DMS153 (cell line): ENCODE measurements around the gene LPCAT3.
A peak's percentile ranks its signal among the peaks of the same experiment; 100 is the strongest.

ENCODE experiments used
- DNase-seq: peaks from one replicate; lab custom pipeline; 2025; lab: John Stamatoyannopoulos, UW

The LPCAT3 gene

DNA sequence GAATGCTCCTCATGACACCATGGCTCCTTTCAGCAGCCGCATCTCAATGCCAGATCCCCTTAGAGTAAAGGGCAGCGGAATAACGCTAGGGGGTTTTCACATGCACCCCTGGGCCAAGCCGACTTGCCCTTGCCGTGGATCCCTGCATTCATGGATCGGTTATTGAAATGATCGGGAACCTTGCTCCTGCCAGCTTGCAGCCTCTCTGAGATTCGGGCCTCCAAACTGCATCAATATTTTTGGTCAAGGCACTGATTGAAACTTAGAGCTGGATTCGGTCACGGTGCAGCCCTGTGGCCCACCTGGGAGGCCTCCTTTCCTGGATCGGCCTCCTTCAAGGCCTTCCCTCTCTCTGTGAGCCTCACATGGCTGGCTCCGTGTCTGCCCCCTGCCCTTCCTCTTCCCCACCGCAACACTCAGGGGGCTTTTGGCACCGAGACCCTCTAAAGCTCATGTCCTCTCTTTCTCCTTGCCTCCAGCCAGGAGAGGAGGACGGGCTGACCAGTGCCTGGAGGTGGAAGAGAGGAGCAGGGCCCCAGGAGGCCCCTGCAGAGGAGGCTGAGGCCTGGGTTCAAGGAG, 65.3 kb downstream of the LPCAT3 start:
- no peak for DNase-seq

DNA sequence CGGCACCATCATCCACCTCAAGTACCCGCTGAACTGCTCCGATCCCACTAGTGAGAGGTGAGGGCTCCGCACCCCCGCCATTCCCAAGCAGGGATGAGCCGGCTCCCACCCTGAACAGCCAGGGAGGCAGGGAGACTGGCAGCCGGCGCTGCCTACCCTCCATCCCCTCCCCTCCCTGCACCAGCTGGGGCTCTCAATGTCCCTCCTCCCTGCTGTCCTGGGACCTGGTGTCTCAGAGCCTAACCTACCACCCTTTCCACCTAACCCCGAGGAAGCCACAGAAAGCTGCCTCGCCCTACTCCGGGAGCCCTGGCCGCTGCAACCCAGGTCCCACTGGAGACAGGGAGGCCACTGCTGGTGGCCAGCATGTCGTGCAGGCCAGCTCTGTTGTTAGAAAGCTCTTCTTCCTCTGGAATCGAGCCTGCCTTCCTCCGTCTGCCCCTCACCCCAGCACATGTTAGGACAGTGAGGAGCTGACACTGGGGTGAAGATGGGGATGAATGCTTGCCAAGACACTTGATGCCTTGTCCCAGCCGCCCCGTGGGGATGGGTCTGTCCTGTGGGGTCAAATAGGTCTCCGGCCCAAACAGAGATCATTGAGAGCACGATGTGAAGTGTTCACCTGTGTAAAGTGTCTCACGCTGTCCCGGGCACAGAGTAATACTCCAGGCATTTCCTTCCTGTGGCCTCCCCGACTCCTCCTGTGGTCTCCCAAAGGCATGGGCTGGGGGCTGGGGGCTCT, 66.0 kb downstream of the LPCAT3 start:
- no peak for DNase-seq

DNA sequence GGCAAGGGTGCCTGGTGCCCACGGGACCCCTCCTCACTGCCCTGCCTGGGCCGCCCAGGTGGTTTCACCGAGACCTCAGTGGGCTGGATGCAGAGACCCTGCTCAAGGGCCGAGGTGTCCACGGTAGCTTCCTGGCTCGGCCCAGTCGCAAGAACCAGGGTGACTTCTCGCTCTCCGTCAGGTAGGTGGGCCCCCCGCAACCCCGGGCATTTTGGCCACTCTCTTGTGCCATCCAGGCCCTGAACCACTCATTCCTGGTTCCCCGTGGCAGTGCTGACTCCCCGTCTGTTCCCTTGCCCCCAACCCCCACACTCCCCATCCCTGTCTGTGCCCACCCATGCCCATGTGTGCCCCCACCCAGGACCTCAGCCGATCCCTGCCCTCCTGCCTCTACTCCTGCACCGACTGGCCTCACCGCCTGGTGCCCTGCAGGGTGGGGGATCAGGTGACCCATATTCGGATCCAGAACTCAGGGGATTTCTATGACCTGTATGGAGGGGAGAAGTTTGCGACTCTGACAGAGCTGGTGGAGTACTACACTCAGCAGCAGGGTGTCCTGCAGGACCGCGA, 66.6 kb downstream of the LPCAT3 start:
- no peak for DNase-seq

DNA sequence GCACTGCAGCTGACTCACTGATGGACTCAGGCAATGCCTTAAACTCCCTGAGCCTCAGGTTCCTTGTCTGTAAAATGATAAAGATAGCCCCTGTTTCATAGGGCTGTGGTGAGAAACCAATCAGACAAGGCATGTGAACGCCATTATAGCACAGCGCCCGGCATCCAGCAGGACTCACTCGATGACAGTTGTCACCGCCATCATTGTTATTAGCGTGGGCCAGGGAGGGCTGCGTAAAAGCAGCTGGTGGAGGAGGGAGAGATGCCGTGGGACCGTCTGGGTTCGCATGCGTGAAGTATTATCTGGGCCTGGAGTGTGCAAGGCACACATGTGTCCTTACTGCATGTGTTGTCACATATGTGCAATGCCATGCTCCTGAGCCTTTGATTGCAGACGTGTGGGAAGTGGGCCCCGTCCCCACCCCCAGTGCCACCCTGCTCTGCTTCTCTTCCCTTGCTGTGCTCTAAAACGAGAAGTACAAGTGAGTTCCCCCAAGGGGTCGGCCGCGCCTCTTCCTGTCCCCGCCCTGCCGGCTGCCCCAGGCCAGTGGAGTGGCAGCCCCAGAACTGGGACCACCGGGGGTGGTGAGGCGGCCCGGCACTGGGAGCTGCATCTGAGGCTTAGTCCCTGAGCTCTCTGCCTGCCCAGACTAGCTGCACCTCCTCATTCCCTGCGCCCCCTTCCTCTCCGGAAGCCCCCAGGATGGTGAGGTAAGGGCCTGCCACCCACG, 67.3 kb downstream of the LPCAT3 start, which contains the start of gene PTPN6:
Gene PTPN6, plus strand, starts transcription at position 546 of the 730 bp plus-strand sequence. Its CDS starts 157 bp downstream, at position 703.
- no peak for DNase-seq

DNA sequence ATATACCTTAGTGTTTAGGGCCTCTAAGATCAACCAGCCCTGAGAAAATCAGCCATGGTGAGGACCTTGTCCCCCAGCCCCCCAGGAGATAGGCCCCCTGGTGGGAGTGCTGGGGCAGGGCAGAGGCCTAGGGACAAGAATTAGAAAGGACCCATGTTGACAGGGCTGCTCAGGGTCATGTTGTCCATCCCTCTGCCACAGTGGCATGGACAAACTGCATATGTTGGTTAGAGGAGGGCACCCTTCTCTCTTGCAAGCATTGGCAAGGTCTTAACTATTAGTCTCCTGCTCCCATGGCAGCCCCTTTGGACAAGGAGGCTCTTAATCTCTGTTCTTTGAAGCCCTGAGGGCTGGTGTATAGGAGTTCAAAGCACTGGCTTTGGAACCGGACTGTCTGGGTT, 67.9 kb downstream of the LPCAT3 start:
- DNase-seq: no peak

DNA sequence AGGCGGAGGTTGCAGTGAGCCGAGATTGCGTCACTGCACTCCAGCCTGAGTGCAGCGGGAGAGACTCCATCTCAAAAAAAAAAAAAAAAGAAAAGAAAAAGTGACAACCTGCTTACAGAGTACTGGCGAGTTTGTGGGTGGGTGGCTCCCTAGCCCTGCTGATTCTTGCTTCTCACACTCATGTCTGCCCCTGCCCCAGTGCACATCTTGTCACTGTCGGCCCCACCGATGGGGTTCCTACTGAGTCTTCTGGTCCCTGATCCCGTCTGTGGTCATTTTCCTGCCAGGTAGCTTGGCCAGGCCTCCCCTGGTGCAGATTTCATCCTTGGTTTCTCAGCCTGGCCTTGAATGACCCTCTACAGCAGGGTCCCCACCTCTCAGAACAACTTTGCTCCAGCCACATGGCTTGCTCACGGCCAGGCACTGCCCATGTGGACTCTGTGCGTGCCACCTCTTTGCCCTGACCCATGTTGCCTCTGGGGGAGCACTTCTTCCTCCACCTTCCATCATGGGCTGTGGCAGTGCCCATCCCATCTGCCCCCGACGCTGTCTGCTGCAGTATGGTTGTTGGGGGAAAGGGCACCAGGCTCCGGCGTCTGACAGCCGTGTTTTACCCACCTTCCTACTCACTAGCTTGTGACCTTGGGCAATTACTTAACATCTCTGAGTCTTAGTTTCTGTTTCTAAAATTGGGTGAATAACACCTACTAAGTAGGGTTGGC, 69.2 kb downstream of the LPCAT3 start:
- no peak for DNase-seq

DNA sequence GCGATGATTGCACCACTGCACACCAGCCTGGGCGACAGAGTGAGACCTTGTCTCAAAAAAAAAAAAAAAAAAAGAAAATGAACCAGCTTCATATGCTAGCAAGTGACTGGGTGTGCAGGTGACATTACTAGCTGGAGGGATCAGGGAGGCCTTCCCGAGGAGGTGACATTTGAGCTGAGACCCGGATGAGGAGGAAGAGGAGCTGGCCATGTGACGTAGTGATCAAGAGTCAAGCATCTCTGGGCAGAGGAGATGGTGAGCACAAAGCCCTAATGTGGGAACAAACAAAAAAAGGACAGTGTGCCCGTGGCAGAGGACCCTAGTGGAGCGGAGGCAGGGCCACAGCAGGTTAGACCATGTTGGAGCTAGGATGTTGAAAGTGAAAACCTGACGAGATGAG, 70.7 kb downstream of the LPCAT3 start:
- no peak for DNase-seq

DNA sequence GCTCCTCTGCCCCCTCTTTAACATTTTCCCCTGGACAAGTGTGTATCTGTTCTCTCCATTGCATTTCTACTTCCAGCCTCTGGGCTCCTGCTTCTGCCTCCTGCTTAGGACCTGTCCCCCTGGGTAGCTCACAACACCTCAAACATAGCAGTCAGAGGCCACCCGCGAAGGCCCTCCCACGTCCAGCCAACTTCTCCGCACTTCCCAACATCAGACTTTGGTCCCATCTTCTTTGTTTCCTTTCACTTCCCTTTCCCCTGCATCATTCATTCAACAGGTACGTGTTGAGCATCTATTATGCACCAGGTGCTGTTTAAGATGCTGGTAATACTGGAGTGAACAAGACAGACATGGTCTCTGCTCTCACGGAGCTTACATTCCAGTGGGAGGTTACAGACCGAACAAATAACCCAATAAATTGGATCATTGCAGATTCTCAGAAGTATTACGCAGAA, 71.3 kb downstream of the LPCAT3 start:
- DNase-seq: no peak

DNA sequence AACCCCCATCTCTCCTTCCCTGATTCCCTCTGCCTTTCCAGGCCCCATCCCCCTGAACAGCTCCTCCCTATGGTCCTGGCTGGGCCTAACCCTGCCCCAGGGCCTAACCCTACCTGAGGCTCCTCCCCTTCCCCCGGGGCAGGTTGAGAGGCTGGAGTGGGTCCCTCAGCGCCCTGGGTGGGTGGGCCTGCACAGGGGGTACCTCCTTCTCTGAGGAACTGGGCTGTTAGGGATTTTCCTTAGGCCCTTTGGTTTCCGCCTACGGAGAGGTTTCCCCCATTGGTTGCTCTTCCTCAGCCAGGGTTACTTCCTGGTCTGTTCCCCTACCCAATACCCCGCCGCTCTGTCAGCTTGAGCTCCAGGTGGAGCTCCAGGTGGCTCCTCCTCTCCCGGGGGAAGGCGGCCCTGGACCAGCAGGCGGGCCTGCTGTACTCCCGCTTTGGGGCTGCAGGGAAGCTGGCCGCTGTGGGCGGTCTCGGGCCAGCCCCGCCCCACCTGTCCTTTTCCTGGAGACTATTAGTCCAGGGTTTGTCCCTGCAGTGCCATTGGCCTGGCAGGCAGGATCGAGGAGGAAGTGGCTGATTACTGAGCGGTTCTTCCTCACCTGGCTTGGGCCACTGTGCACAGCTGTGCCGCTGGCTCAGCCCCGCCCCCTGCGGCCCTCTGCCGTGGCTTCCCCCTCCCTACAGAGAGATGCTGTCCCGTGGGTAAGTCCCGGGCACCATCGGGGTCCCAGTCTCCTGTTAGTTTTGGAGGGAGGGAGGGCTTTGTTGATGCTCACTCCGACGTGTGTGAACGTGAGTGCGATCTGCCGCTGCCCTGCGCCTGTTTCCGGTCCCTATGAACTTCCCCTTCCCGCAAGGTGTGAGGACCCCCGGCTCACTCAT, 72.0 kb downstream of the LPCAT3 start:
- DNase-seq: peak; percentile 99

DNA sequence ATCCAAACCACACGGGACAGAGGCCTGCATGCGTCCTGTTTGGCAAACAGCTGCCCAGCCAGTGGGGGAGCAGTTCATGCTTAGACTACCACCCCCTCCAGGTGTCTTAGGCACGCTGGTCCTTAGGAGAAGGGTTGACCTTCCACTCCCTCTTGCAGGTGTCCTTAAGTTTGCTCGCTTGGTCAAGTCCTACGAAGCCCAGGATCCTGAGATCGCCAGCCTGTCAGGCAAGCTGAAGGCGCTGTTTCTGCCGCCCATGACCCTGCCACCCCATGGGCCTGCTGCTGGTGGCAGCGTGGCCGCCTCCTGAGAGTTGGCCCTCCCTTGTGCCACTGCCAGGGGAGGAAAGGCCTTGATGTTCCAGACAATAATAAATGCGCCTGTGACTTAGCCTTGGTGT, 72.7 kb downstream of the LPCAT3 start:
- DNase-seq: no peak

DNA sequence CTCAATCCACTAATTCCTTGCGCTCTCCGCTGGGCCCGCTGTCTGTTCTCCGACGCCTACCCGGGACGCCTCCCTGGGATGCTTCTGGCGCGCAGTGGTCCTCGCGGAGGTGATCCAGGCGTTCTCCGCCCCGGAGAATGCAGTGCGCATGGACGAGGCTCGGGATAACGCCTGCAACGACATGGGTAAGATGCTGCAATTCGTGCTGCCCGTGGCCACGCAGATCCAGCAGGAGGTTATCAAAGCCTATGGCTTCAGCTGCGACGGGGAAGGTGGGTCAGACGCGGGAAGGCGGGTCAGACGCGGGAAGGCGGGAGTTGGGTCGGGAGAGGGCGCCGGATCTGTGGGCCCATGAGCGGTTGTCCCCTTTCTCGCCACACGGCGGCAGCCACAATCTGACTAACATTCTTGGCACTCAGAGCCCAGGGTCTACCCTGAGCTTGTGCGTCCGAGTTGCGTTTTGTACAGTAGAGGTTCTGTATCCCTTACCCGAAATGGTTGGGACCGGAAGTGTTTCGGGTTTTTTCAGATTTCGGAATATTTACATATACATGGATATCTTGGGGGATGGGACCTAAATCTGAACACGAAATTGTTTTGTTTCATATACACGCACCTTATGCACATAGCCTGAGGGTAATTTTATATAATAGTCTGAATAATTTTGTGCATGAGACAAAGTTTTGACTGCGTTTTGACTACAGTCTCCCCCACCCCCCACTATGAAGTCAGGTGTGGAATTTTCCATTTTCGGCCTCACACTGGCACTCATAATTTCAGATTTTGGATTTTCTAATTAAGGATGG, 73.7 kb downstream of the LPCAT3 start:
- peak; percentile 89 for DNase-seq

DNA sequence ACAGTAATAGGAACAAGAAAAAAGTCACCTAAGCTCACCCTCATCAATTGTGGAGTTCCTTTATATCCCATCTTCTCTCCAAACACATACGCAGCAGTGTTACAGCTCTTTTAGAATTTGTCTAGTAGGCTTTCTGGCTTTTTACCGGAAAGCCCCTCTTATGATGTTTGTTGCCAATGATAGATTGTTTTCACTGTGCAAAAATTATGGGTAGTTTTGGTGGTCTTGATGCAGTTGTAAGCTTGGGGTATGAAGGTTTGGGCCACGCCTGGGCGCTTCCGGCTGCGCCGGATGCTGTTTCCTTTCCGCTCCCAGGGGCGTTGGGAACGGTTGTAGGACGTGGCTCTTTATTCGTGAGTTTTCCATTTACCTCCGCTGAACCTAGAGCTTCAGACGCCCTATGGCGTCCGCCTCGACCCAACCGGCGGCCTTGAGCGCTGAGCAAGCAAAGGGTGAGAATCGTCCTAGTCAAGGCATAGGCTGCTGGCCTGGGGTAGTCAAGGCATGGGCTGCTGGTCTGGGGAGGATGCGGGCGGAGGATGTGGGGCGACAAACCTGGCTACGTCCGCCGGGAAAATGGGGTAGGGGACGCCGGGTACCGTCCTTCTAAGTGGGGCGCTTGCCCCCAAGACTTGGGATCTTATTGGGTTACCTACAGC, 74.4 kb downstream of the LPCAT3 start, which contains the start of the genes C12orf57 and RNU7-1:
Gene C12orf57, plus strand, starts transcription at position 301 of the 659 bp plus-strand sequence. Its CDS starts 100 bp downstream, at position 401.
Gene RNU7-1, plus strand, starts transcription at position 95 of the 659 bp plus-strand sequence.
- peak; percentile 94 for DNase-seq

DNA sequence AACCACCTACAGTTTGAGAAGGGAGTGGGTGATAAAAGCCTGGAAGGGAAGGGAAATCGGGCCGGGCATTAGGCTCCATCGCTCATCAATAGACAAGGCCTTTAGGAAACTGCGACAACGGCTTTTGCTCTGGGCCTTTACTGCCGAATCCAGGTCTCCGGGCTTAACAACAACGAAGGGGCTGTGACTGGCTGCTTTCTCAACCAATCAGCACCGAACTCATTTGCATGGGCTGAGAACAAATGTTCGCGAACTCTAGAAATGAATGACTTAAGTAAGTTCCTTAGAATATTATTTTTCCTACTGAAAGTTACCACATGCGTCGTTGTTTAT, 74.9 kb downstream of the LPCAT3 start:
- peak; percentile 86 for DNase-seq

DNA sequence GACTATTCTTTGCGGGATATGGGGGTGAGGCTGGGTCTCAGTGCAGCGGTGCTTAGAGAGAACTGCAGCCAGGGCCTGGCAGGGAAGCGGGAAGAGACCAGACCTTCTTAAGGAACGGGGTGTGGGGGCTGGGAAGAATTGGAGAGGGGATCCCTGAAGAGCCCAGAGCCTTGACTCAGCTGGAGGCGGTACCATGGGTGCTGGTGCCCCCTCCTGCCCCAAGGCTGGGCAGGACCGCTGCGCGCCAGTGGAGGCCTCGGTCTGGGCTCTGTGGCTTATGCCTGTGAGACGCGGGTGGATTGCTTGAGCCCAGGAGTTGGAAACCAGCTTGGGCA, 76.0 kb downstream of the LPCAT3 start:
- no peak for DNase-seq

DNA sequence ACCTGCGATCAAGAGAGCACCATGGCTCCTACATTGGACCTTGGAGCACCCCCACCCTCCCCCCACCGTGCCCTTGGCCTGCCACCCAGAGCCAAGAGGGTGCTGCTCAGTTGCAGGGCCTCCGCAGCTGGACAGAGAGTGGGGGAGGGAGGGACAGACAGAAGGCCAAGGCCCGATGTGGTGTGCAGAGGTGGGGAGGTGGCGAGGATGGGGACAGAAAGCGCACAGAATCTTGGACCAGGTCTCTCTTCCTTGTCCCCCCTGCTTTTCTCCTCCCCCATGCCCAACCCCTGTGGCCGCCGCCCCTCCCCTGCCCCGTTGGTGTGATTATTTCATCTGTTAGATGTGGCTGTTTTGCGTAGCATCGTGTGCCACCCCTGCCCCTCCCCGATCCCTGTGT, 76.5 kb downstream of the LPCAT3 start:
- no peak for DNase-seq

DNA sequence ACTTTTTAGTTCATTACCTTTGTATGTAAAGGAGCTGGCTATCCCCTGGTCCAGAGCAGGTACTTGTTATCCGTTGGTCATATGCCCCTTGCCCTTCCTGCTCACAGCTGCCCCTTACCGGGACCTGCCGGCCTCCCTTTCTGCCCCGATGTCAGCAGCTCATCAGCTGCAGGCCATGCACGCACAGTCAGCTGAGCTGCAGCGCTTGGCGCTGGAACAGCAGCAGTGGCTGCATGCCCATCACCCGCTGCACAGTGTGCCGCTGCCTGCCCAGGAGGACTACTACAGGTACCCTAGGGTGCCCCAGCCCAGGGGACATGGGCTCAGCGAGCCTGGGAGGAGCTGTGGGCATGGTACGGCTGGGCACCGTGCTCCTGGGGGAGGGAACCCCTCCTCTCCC, 77.0 kb downstream of the LPCAT3 start:
- no peak for DNase-seq

DNA sequence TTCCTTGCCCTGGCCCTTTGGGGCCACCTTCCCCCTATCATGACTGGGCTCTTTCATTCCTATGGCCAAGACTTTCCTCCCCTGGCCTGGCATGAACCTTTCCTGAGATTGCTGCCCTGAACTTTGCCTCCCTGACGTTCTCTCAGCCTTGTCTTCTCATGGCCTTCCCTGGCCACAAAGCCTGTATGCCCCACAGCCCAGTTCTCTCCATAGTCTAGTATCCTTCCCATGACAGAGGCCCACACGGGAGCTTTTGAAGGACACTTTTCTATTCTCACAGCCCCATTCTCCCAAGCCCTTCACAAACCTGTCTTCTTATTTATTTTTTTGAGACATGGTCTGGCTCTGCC, 79.1 kb downstream of the LPCAT3 start:
- no peak for DNase-seq

DNA sequence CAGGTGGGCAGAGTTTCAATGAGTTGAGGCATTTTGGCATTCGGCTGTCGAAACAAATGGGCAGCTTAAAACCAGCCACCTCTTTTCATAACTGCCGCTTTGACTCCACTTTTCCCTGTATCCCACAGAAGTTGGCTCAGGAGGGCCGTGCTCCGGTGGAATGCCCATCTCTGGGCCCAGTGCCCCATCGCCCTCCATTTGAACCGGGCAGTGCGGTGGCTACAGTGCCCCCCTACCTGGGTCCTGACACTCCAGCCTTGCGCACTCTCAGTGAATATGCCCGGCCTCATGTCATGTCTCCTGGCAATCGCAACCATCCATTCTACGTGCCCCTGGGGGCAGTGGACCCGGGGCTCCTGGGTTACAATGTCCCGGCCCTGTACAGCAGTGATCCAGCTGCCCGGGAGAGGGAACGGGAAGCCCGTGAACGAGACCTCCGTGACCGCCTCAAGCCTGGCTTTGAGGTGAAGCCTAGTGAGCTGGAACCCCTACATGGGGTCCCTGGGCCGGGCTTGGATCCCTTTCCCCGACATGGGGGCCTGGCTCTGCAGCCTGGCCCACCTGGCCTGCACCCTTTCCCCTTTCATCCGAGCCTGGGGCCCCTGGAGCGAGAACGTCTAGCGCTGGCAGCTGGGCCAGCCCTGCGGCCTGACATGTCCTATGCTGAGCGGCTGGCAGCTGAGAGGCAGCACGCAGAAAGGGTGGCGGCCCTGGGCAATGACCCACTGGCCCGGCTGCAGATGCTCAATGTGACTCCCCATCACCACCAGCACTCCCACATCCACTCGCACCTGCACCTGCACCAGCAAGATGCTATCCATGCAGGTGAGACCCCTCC, 79.7 kb downstream of the LPCAT3 start:
- no peak for DNase-seq
